HepG2 (cell line): ENCODE results near the gene ITGB3. TPM values are rescaled to one million over a fixed set of nuclear protein-coding genes. Genes with fewer than 3 reads are reported as not detected.

Experiments used
- BORCS8-MEF2B ChIP-seq: sonication (generic); formaldehyde crosslinking; IDR thresholded peaks from 2 replicates; pipeline ENCODE4 v1.8.0; 2022; ENCODE audit warnings: mild to moderate bottlenecking, missing genetic modification reagents
- FOXJ3 ChIP-seq: sonication (generic); formaldehyde crosslinking; IDR thresholded peaks from 2 replicates; pipeline ENCODE4 v1.4.0; 2020; ENCODE audit warnings: missing genetic modification reagents, mild to moderate bottlenecking, borderline replicate concordance
- FOXO1 ChIP-seq: sonication (generic); formaldehyde crosslinking; IDR thresholded peaks from 2 replicates; pipeline ENCODE4 v1.4.0; 2020; ENCODE audit warnings: missing genetic modification reagents
- JUND ChIP-seq: sonication (generic); formaldehyde crosslinking; IDR thresholded peaks from 2 replicates; pipeline ENCODE4 v1.8.0; 2022; ENCODE audit warnings: mild to moderate bottlenecking, missing genetic modification reagents
- KAT8 ChIP-seq: IDR thresholded peaks from 2 replicates; pipeline ENCODE4 v1.6.1; 2016; ENCODE audit warnings: missing genetic modification reagents, missing compliant biosample characterization
- MAZ ChIP-seq, 2 experiments: sonication (generic) in 1 of 2; formaldehyde crosslinking in 1 of 2; IDR thresholded peaks; 2 replicates each; pipeline versions ENCODE4 v1.5.0 to v1.6.1; 2012 to 2020; ENCODE audit warnings: low read depth in 2 of 2, mild to moderate bottlenecking in 2 of 2, borderline replicate concordance in 1 of 2, improper control_type of control experiment in 1 of 2, low read length in 1 of 2, missing genetic modification reagents in 1 of 2, moderate library complexity in 1 of 2
- MEIS1 ChIP-seq: sonication (generic); formaldehyde crosslinking; IDR thresholded peaks from 2 replicates; pipeline ENCODE4 v1.9.0; 2021; ENCODE audit warnings: mild to moderate bottlenecking, missing genetic modification reagents, moderate library complexity, borderline replicate concordance
- ONECUT2 ChIP-seq: sonication (generic); formaldehyde crosslinking; IDR thresholded peaks from 2 replicates; pipeline ENCODE4 v1.4.0; 2020; ENCODE audit warnings: missing genetic modification reagents
- RBAK ChIP-seq: sonication (generic); formaldehyde crosslinking; IDR thresholded peaks from 2 replicates; pipeline ENCODE4 v1.5.1; 2020; ENCODE audit warnings: mild to moderate bottlenecking, missing genetic modification reagents
- RXRA ChIP-seq: sonication (generic); formaldehyde crosslinking; IDR thresholded peaks from 2 replicates; pipeline ENCODE4 v1.5.1; 2020; ENCODE audit warnings: missing genetic modification reagents
- SALL2 ChIP-seq: sonication (generic); formaldehyde crosslinking; IDR thresholded peaks from 2 replicates; pipeline ENCODE4 v1.8.1; 2023; ENCODE audit warnings: mild to moderate bottlenecking, missing genetic modification reagents, inconsistent platforms
- SATB2 ChIP-seq: sonication (generic); formaldehyde crosslinking; IDR thresholded peaks from 2 replicates; pipeline ENCODE4 v1.5.0; 2020; ENCODE audit warnings: missing genetic modification reagents
- SIN3A ChIP-seq: IDR thresholded peaks from 2 replicates; pipeline ENCODE4 v1.6.1; 2011; ENCODE audit warnings: low read depth, mild to moderate bottlenecking, control low read depth, low read length, borderline replicate concordance
- SMYD3 ChIP-seq: sonication (generic); formaldehyde crosslinking; IDR thresholded peaks from 2 replicates; pipeline ENCODE4 v1.8.1; 2023; ENCODE audit warnings: mild to moderate bottlenecking, missing genetic modification reagents
- TEAD3 ChIP-seq: optimal IDR thresholded peaks from 2 replicates; pipeline ENCODE3; 2016; ENCODE audit warnings: borderline replicate concordance
- ZKSCAN1 ChIP-seq: fragments of 150-350 bp; IDR thresholded peaks from 2 replicates; pipeline ENCODE4 v1.6.1; 2014; ENCODE audit warnings: low read length
- ZNF12 ChIP-seq: sonication (generic); formaldehyde crosslinking; IDR thresholded peaks from 2 replicates; pipeline ENCODE4 v1.5.0; 2020; ENCODE audit warnings: missing genetic modification reagents
- ZNF136 ChIP-seq: sonication (generic); formaldehyde crosslinking; IDR thresholded peaks from 2 replicates; pipeline ENCODE4 v1.8.1; 2022; ENCODE audit warnings: low read depth, mild to moderate bottlenecking, moderate library complexity, missing genetic modification reagents
- ZNF160 ChIP-seq: sonication (generic); formaldehyde crosslinking; IDR thresholded peaks from 2 replicates; pipeline ENCODE4 v1.8.0; 2022; ENCODE audit warnings: mild to moderate bottlenecking, inconsistent platforms, missing genetic modification reagents
- ZNF256 ChIP-seq: sonication (generic); formaldehyde crosslinking; conservative IDR thresholded peaks from 2 replicates; pipeline ENCODE4 v1.4.0; 2020; ENCODE audit warnings: missing genetic modification reagents
- ZNF292 ChIP-seq: sonication (generic); formaldehyde crosslinking; IDR thresholded peaks from 2 replicates; pipeline ENCODE4 v1.8.1; 2022; ENCODE audit warnings: mild to moderate bottlenecking, low read depth, missing genetic modification reagents, borderline replicate concordance
- ZNF792 ChIP-seq: IDR thresholded peaks from 2 replicates; pipeline ENCODE4 v1.6.1; 2016
- polyA plus RNA-seq, 8 experiments: library from polyadenylated mRNA; depleted of rRNA in 3 of 8; stranded (reverse) in 7 of 8; unstranded in 1 of 8; fragments of >200 nt; fragmentation: Illumina TruSeq in 4 of 8; extraction: Trizol in 4 of 8; gene quantifications; 2 replicates each; pipeline versions ENCODE4 v1.2.1 to v1.2.3, GENCODE V29; 2011 to 2016; ENCODE audit warnings: low read depth in 4 of 8, missing spikeins in 1 of 8, mixed read lengths in 1 of 8; ENCODE audit not compliant: insufficient read depth in 1 of 8
- total RNA-seq, 5 experiments: library from RNA; depleted of rRNA; stranded (reverse); fragments of >200 nt; fragmentation: Illumina TruSeq; extraction: Trizol; gene quantifications; 2 replicates each; pipeline ENCODE4 v1.2.3, GENCODE V29; 2016; ENCODE audit warnings: low read depth in 1 of 5
- TF ChIP-seq, protein P1 (sequence below): sonication (generic); formaldehyde crosslinking; IDR thresholded peaks from 2 replicates; pipeline ENCODE4 v1.5.1; 2020; ENCODE audit warnings: mild to moderate bottlenecking, missing genetic modification reagents, borderline replicate concordance

The ITGB3 gene
- total and polyA plus RNA-seq, 2 of the 13 experiments (the other 11 are each of a cell fraction or from before 2014, with no cell fraction given): 0.09 to 0.31 TPM

- TF ChIP-seq ZNF792 (CRISPR knock-in tag) (0 out of 2 replicates have a peak, but pooled peaks have one; percentile 58), RBAK (CRISPR knock-in tag) (no peak), JUND (CRISPR knock-in tag) (no peak), ZNF136 (CRISPR knock-in tag) (0 out of 2 replicates have a peak, but pooled peaks have one; percentile 87), MAZ (IDR thresholded peaks at IDR 0.05; ENCODE audit: borderline replicate concordance, low read depth, low read length) (no peak), MAZ (CRISPR knock-in tag; IDR thresholded peaks at IDR 0.05; ENCODE audit: low read depth) (0 out of 2 replicates have a peak, but pooled peaks have one; percentile 49), RXRA (peak; percentile 83; the same call in 1 of the 2 replicates), BORCS8-MEF2B (CRISPR knock-in tag) (peak; percentile 77; the same call in 1 of the 2 replicates), KAT8 (CRISPR knock-in tag) (peak; percentile 78), TEAD3 (CRISPR knock-in tag) (peak; percentile 85), MEIS1 (CRISPR knock-in tag) (peak; percentile 90; the same call in 1 of the 2 replicates), FOXO1 (CRISPR knock-in tag) (peak; percentile 57; the same call in 1 of the 2 replicates), SALL2 (CRISPR knock-in tag) (0 out of 2 replicates have a peak, but pooled peaks have one; percentile 64), SMYD3 (CRISPR knock-in tag) (peak; percentile 80), ZKSCAN1 (peak; percentile 13; the same call in 1 of the 2 replicates), ZNF256 (0 out of 2 replicates have a peak, but pooled peaks have one; percentile 39), FOXJ3 (CRISPR knock-in tag) (0 out of 2 replicates have a peak, but pooled peaks have one; percentile 33), SIN3A (no peak), ZNF292 (CRISPR knock-in tag) (peak; percentile 15; the same call in 1 of the 2 replicates), ZNF12 (CRISPR knock-in tag) (0 out of 2 replicates have a peak, but pooled peaks have one; percentile 32), ONECUT2 (CRISPR knock-in tag) (peak; percentile 73), ZNF160 (CRISPR knock-in tag) (0 out of 2 replicates have a peak, but pooled peaks have one; percentile 50), SATB2 (CRISPR knock-in tag) (no peak)
- TF ChIP-seq, protein P1, sequence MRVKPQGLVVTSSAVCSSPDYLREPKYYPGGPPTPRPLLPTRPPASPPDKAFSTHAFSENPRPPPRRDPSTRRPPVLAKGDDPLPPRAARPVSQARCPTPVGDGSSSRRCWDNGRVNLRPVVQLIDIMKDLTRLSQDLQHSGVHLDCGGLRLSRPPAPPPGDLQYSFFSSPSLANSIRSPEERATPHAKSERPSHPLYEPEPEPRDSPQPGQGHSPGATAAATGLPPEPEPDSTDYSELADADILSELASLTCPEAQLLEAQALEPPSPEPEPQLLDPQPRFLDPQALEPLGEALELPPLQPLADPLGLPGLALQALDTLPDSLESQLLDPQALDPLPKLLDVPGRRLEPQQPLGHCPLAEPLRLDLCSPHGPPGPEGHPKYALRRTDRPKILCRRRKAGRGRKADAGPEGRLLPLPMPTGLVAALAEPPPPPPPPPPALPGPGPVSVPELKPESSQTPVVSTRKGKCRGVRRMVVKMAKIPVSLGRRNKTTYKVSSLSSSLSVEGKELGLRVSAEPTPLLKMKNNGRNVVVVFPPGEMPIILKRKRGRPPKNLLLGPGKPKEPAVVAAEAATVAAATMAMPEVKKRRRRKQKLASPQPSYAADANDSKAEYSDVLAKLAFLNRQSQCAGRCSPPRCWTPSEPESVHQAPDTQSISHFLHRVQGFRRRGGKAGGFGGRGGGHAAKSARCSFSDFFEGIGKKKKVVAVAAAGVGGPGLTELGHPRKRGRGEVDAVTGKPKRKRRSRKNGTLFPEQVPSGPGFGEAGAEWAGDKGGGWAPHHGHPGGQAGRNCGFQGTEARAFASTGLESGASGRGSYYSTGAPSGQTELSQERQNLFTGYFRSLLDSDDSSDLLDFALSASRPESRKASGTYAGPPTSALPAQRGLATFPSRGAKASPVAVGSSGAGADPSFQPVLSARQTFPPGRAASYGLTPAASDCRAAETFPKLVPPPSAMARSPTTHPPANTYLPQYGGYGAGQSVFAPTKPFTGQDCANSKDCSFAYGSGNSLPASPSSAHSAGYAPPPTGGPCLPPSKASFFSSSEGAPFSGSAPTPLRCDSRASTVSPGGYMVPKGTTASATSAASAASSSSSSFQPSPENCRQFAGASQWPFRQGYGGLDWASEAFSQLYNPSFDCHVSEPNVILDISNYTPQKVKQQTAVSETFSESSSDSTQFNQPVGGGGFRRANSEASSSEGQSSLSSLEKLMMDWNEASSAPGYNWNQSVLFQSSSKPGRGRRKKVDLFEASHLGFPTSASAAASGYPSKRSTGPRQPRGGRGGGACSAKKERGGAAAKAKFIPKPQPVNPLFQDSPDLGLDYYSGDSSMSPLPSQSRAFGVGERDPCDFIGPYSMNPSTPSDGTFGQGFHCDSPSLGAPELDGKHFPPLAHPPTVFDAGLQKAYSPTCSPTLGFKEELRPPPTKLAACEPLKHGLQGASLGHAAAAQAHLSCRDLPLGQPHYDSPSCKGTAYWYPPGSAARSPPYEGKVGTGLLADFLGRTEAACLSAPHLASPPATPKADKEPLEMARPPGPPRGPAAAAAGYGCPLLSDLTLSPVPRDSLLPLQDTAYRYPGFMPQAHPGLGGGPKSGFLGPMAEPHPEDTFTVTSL (CRISPR knock-in tag): 0 out of 2 replicates have a peak, but pooled peaks have one; percentile 23
Observed at GRCh38 chr17:47229535-47230443, 23.8 kb upstream of the ITGB3 start (continued).
